ENCODE results near the gene MIPEP. TPM values are rescaled to one million over a fixed set of nuclear protein-coding genes. Genes with fewer than 3 reads are reported as not detected.

Gene MIPEP
- total RNA-seq, 4 donors from 2014 or later = 12.1 to 25.7 (median 19.5) TPM

DNA sequence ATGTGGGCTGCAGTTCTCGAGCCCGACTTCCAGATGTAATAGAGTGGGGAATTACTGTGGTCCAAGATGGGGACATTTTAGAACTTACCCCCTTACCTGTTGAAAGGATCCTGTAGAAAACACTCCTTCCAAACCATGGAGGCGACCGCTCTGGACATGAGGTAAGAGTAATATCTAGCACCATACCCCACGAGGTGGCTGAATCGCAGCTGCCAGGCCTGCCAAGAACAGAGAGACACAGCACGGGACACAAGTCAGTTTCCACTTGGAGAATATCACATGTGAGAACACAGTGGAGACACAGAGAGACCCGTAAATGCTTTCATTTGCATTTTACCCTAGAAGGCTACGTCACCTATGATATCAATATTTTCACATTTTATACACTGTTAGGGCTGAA lies 129.2 kb downstream of the MIPEP start:
- intact Hi-C loops (cut with DNase I) = no loop called here
- H3K9me3 ChIP-seq = no peaks in the 10 kb centered on the region
- peaks cover 0 to 10% (median 0%) of the 10 kb centered on the region in 3 donors for H3K36me3 ChIP-seq
- no peaks in the 10 kb centered on the region for H3K27me3 ChIP-seq
- DNase-seq = no peak
- TF ChIP-seq, protein P1, sequence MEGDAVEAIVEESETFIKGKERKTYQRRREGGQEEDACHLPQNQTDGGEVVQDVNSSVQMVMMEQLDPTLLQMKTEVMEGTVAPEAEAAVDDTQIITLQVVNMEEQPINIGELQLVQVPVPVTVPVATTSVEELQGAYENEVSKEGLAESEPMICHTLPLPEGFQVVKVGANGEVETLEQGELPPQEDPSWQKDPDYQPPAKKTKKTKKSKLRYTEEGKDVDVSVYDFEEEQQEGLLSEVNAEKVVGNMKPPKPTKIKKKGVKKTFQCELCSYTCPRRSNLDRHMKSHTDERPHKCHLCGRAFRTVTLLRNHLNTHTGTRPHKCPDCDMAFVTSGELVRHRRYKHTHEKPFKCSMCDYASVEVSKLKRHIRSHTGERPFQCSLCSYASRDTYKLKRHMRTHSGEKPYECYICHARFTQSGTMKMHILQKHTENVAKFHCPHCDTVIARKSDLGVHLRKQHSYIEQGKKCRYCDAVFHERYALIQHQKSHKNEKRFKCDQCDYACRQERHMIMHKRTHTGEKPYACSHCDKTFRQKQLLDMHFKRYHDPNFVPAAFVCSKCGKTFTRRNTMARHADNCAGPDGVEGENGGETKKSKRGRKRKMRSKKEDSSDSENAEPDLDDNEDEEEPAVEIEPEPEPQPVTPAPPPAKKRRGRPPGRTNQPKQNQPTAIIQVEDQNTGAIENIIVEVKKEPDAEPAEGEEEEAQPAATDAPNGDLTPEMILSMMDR (IDR thresholded peaks at IDR 0.05) = no peak
- TF ChIP-seq POLR2A (IDR thresholded peaks at IDR 0.05) = no peak
- H3K4me1 ChIP-seq = peaks cover 0 to 21% (median 3%) of the 10 kb centered on the region in 3 donors
- no peak overlapping the region for H3K4me3 ChIP-seq
- peak overlapping the region in 2 of 4 donors; percentile 28 to 47 for H3K27ac ChIP-seq
- WGBS, 2 donors = 82 to 89% methylated on average over 4 to 9 of the region's 9 CpGs

DNA sequence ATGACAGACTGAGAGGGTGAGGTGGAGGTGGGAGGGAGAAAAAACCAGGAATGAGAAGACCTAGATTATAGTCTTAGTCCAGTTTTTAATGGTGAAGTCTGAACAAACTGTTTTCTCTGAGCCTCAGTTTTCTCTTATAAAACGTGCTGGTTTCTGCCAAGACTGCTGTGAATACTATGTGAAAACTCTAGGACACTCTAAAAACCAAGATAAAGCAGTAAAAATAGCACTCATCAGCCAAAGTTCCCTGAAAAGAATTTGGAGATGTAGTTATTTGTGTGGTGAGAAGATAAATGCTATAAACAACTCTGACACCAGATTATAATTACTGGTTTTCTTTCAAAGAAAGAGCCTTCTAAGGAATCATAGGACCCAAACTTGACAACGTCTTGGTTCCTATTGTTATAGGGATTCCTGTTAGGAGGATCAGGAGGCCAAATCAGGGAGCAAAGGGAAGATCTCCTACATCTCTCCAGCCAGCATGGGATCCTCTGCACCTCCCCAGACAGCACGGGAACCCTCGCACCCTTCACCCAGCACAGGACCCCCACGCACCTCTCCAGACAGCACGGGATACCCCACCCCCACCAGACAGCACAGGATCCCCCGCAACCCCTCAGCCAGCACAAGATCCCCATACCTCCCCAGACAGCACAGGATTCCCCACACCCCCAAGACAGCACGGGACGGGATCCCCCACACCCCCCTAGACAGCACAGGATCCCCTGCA lies 130.2 kb downstream of the MIPEP start:
- intact Hi-C loops (cut with DNase I) = no loop called here
- Histone ChIP-seq H3K9me3 (no peaks in the 10 kb centered on the region), H3K4me1 (peaks cover under 1 to 31% (median 8%) of the 10 kb centered on the region in 3 donors), H3K36me3 (peaks cover 0 to 10% (median 0%) of the 10 kb centered on the region in 3 donors), H3K4me3 (no peak overlapping the region), H3K27me3 (no peaks in the 10 kb centered on the region), H3K27ac (peak overlapping the region in 2 of 4 donors; percentile 28 to 47)
- TF ChIP-seq, protein P1 (IDR thresholded peaks at IDR 0.05) = no peak
- TF ChIP-seq POLR2A (IDR thresholded peaks at IDR 0.05) = no peak
- 81 to 86% methylated on average over 4 to 6 of the region's 9 CpGs for WGBS, 2 donors
- no peak for DNase-seq

DNA sequence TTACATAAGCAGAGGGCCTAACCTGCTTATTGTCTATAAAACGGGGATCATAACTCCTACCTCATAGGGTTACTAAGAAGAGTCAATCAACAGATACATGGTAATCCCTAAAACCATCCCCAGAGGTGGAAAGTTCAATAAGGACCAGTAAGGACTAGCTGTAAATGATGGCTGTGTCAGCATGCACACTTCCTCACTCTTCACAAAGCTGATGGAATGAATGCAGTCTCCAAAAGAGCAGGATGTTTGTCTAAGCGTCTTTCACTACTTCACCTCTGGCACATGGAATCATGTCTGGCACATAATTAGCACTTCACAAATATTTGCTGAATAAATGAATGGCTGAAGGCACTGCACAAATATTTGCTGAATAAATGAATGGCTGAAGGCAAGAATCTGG lies 134.2 kb downstream of the MIPEP start:
- DNase-seq = no peak
- TF ChIP-seq, protein P1 (IDR thresholded peaks at IDR 0.05) = no peak
- no peak for TF ChIP-seq POLR2A (IDR thresholded peaks at IDR 0.05)

DNA sequence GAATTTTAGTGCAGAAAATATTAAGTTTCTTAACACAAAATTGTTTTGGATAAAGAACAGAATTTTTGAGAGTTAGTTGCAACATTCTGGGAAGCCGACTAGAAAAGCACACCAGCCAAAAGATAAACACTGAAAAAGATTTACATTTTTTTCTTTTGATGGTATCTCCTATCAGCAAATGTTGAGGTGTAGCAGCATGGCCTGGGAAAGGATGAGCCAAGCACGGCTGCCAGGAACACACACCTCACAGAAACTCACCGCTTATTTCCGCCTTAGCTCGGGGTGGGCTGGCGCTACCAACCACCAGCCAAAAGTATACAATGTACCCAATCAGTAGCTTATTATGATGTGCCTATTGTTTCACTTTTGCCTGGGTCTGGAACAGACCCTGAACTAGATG lies 134.7 kb downstream of the MIPEP start:
- peaks cover 9 to 71% (median 24%) of the 10 kb centered on the region in 3 donors for H3K4me1 ChIP-seq
- DNase-seq = no peak
- H3K9me3 ChIP-seq = no peaks in the 10 kb centered on the region
- peak overlapping the region in 3 of 4 donors; percentile 38 to 76 (median 71) for H3K27ac ChIP-seq
- TF ChIP-seq POLR2A (IDR thresholded peaks at IDR 0.05) = no peak
- TF ChIP-seq, protein P1 (IDR thresholded peaks at IDR 0.05) = no peak
- peaks cover 0 to 4% (median 0%) of the 10 kb centered on the region in 3 donors for H3K36me3 ChIP-seq
- H3K4me3 ChIP-seq = no peak overlapping the region
- intact Hi-C loops (cut with DNase I) = no loop called here
- WGBS, 2 donors = 49 to 53% methylated on average over 6 of the region's 6 CpGs
- no peaks in the 10 kb centered on the region for H3K27me3 ChIP-seq

More for the DNA sequence above, 134.2 kb downstream of the MIPEP start:
- no peaks in the 10 kb centered on the region for H3K9me3 ChIP-seq
- no peaks in the 10 kb centered on the region for H3K27me3 ChIP-seq
- peak overlapping the region in 3 of 4 donors; percentile 38 to 76 (median 71) for H3K27ac ChIP-seq
- 29 to 34% methylated on average over 2 of the region's 2 CpGs for WGBS, 2 donors
- H3K36me3 ChIP-seq = peaks cover 0 to 9% (median 0%) of the 10 kb centered on the region in 3 donors
- intact Hi-C loops (cut with DNase I) = no loop called here
- peaks cover 9 to 67% (median 24%) of the 10 kb centered on the region in 3 donors for H3K4me1 ChIP-seq
- H3K4me3 ChIP-seq = no peak overlapping the region

DNA sequence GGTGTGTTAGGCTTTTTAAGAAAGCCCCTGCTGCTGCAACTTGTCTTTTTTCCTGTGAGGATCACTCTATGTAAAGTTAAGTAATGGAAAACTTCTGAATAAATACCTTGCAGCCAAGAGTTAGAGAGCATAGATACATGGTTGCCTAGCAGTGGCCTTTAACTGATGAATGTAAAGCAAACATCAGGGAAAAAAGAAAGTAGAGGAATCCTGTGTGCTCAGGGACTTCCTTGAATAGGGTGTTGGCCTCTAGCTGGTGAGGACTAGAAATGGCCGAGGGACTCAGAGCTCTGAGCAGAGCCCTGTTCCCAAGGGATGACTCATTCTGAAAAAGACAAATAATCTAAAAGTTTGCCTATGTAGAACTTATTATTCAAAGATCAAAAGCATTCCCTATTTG lies 135.7 kb downstream of the MIPEP start:
- H3K9me3 ChIP-seq = no peaks in the 10 kb centered on the region
- H3K27ac ChIP-seq = peak overlapping the region; percentile 43 to 76 (median 64)
- H3K4me3 ChIP-seq = no peak overlapping the region
- TF ChIP-seq, protein P1 (IDR thresholded peaks at IDR 0.05) = no peak
- TF ChIP-seq POLR2A (IDR thresholded peaks at IDR 0.05) = no peak
- no peaks in the 10 kb centered on the region for H3K27me3 ChIP-seq
- 35 to 41% methylated on average over 1 of the region's 1 CpG for WGBS, 2 donors
- no peak for DNase-seq
- no peaks in the 10 kb centered on the region for H3K36me3 ChIP-seq
- intact Hi-C loops (cut with DNase I) = no loop called here
- H3K4me1 ChIP-seq = peaks cover 13 to 77% (median 28%) of the 10 kb centered on the region in 3 donors

Data from esophagus squamous epithelium (tissue), 5 donors.